Measurements from ENCODE around the gene CAPRIN1.

CAPRIN1 gene

DNA sequence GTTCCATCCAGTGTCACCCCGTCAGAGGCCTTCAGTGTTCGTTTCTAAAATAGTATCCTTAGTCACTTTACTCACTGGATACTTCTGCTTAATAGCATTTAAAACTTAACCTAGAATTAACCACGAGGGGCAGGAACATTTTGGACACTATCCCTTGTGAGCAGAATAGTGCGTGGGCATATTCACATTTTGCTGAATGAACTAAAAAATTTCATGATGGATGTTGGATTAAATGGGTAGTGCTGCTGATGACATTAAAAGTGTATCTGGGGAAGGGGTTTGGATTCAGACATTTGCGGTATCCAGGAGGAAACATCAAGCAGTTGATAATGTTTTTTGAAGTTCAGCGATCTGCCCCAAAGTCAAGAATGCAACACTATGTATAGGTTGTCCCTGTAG, 53.1 kb downstream of the CAPRIN1 start:
- TF ChIP-seq, protein P1, sequence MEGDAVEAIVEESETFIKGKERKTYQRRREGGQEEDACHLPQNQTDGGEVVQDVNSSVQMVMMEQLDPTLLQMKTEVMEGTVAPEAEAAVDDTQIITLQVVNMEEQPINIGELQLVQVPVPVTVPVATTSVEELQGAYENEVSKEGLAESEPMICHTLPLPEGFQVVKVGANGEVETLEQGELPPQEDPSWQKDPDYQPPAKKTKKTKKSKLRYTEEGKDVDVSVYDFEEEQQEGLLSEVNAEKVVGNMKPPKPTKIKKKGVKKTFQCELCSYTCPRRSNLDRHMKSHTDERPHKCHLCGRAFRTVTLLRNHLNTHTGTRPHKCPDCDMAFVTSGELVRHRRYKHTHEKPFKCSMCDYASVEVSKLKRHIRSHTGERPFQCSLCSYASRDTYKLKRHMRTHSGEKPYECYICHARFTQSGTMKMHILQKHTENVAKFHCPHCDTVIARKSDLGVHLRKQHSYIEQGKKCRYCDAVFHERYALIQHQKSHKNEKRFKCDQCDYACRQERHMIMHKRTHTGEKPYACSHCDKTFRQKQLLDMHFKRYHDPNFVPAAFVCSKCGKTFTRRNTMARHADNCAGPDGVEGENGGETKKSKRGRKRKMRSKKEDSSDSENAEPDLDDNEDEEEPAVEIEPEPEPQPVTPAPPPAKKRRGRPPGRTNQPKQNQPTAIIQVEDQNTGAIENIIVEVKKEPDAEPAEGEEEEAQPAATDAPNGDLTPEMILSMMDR (IDR thresholded peaks at IDR 0.05; ENCODE audit: low read depth, low read length), result no peak
- no peak for DNase-seq (ENCODE audit: extremely low read depth, low read depth)

DNA sequence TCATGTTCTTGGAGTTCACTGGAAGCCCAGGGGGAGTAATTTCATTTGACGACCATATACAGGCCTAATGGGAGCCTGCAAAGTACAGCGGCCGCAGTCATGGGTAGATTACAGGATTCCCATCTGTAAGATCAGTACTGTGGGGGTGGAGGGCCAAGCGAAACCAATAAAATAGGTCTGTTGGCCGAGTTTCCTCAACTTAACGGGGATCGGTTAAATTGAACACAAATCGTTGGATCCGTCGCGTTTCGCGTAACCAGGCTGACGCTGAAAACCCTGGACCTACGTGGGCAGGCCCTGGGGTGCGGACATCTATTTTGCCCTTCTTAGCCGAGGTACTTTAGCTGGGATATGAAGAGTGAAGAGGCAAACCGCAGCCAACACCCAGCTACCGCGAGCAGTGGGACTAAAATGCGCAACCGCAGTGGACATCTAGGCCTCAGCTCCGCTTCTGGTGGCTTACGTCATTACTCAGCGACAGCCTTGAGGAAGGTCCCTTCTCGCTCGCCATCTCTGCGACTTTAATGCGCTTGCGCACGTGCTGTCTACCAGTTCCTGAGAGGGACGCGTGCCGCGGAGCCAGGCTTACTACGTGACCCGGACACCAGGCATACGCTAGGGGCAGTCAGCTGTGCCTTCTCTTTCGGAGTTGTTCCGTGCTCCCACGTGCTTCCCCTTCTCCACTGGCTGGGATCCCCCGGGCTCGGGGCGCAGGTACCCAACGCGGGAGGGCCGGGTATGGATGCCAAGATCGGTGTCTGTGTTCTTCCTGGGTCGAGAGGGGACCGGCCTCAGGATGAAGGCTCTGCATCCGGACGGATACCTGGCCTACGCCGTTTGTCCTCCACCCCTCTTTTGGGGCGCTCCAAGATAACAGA, 53.8 kb downstream of the CAPRIN1 start, which contains the start of gene NAT10:
TSS of gene NAT10 (plus strand) at position 551 of the 878 bp plus-strand sequence. CDS start 2,597 bp downstream, outside the sequence.
- peak; percentile 97 for DNase-seq (ENCODE audit: extremely low read depth, low read depth)
- TF ChIP-seq, protein P1 (IDR thresholded peaks at IDR 0.05; ENCODE audit: low read depth, low read length), result no peak; the same call in none of the 2 replicates

DNA sequence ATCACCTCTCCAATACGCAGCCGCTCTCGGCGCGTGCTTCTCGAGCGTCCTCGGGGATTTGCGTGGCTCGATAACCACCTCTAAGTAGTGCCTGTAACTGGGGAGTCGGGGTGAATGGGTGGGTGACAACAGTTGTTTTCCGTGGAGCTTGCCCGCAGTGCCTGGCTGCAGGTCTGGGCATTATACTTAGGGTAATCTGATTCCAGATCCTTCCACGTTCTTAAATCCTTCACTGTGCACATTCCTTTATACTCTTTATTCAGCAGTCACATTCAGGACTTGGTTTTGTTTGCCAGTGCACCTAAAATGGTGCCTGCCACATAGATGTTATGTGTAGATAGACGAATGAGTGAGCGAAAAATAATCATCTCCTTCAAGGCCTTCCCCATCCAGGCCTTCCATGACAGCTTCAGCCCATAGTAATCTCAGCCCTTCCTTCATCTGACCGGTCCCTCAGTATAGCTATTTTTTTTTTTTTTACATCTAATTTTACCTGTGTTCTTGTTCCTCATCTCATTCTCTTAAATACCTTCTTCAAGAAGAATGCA, 54.5 kb downstream of the CAPRIN1 start:
- TF ChIP-seq, protein P1 (IDR thresholded peaks at IDR 0.05; ENCODE audit: low read depth, low read length), result no peak
- no peak for DNase-seq (ENCODE audit: extremely low read depth, low read depth)

DNA sequence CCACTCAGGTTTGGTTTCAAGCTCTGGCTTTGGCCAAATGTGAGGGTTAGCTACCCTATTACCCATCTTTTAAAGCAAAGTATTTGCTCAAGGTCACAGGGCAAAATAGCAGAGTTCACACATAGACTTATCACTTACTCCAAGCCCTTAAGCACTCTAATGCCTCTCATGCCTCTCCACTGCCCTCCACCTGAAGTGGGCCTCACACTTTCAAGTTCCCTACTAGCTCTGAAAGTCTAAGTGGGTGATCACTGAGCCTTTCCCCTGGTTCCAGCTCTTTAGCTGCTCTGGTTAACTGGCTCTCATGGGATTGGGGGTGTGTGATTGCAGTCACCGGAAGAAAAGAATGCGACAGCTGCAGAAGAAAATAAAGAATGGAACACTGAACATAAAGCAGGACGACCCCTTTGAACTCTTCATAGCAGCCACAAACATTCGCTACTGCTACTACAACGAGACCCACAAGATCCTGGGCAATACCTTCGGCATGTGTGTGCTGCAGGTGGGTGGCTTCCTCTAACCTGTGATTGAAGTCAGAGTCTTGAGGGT, 60.3 kb downstream of the CAPRIN1 start:
- no peak for DNase-seq (ENCODE audit: extremely low read depth, low read depth)
- TF ChIP-seq, protein P1 (IDR thresholded peaks at IDR 0.05; ENCODE audit: low read depth, low read length), result no peak

DNA sequence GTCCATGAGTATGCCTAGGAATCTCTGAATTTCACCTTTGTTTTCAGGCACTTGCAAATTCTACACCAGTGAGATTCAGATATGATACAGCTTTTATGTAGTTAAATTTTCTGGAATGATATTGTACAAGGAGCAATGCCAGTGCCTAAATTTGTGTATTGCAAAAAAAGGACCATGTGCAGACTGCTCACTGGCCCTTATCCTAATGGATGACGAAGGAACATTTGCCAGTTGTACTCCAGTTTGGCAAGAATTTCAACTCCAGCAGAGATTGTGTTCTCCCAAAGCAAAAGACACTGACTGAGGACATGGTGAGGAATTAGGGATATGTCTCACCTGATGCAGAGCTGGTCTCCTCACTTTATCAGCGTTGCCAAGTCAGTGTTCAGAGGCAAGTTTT, 62.5 kb downstream of the CAPRIN1 start:
- no peak for DNase-seq (ENCODE audit: extremely low read depth, low read depth)
- TF ChIP-seq, protein P1 (IDR thresholded peaks at IDR 0.05; ENCODE audit: low read depth, low read length), result no peak

DNA sequence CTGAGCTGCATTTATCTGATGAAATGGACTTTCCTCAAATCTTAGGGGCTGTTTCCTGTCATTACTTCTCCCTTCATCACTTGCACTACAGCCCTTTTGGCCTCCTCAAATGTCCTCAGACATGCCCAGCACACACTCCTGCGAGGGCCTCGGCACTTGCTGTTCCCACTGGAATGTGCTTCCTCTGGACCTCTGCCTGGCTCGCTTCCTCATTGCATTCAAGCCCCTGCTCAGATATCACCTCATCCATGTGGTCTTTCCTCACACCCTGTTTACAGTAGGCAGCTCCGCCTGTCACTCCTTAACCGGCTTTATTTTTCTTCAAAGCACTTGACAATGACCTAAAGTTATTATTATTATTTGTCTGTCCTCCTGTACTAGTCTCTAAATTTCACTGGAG, 62.9 kb downstream of the CAPRIN1 start:
- DNase-seq (ENCODE audit: extremely low read depth, low read depth), result no peak
- TF ChIP-seq, protein P1 (IDR thresholded peaks at IDR 0.05; ENCODE audit: low read depth, low read length), result no peak

DNA sequence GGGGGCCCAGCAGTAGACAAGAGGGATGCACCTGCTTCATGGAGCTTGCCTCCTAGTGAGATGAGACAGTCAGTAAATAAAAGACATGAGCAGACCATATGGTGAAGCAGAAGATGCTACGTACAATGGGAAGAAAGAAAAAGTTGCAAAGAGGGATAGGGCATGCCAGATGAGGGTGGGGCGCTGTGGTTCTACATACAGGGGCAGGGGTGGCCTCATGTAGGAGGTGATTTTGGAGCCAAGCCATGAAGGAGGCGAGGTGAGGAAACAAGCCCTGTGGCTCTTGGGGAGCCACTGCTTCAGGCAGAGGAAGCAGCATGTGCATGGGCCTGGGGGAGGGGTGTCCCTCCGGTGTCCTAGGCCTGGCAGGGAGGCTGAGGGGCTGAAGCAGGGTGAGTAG, 69.1 kb downstream of the CAPRIN1 start:
- TF ChIP-seq, protein P1 (IDR thresholded peaks at IDR 0.05; ENCODE audit: low read depth, low read length), result no peak
- no peak for DNase-seq (ENCODE audit: extremely low read depth, low read depth)

Data from AG09319 (cell line).